ENCODE measurements around the gene GLP2R.

DNA sequence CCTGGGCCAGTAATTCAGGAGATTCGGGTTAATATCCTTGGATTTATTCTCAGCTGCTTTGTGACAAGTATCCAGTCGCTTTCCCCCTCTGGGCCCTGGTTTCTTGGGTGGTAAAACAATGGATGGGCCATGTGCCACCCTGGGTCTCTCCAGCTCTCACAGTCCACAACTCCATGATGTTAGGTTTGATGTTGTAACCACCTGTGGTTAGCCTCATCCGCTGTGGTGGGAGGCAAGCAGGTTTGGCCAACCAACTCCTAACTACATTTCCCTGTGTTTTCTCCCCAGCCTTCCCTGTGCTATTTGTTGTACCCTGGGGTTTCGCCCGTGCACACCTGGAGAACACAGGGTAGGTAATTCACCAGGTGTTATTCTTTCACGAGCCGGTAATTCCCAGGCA is 35.1 kb downstream of the GLP2R start:
- TF ChIP-seq, protein P1, sequence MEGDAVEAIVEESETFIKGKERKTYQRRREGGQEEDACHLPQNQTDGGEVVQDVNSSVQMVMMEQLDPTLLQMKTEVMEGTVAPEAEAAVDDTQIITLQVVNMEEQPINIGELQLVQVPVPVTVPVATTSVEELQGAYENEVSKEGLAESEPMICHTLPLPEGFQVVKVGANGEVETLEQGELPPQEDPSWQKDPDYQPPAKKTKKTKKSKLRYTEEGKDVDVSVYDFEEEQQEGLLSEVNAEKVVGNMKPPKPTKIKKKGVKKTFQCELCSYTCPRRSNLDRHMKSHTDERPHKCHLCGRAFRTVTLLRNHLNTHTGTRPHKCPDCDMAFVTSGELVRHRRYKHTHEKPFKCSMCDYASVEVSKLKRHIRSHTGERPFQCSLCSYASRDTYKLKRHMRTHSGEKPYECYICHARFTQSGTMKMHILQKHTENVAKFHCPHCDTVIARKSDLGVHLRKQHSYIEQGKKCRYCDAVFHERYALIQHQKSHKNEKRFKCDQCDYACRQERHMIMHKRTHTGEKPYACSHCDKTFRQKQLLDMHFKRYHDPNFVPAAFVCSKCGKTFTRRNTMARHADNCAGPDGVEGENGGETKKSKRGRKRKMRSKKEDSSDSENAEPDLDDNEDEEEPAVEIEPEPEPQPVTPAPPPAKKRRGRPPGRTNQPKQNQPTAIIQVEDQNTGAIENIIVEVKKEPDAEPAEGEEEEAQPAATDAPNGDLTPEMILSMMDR (IDR thresholded peaks at IDR 0.05; ENCODE audit: low read length): no peak
- TF ChIP-seq EZH2 (optimal IDR thresholded peaks at IDR 0.05; ENCODE audit: low read depth, low read length): no peak
- no peak for TF ChIP-seq EZH2phosphoT487 (IDR thresholded peaks at IDR 0.05; ENCODE audit: low read length)
